ENCODE results near the gene C10orf90.

The C10orf90 gene

GRCh38 chr10:126497672-126498071 lies 172.8 kb downstream of the C10orf90 start:
- no peak for DNase-seq

GRCh38 chr10:126496771-126497545 lies 173.5 kb downstream of the C10orf90 start:
- no peak for DNase-seq

- no peak for DNase-seq
Measured at GRCh38 chr10:126491476-126491875, 179.0 kb downstream of the C10orf90 start.

DNA sequence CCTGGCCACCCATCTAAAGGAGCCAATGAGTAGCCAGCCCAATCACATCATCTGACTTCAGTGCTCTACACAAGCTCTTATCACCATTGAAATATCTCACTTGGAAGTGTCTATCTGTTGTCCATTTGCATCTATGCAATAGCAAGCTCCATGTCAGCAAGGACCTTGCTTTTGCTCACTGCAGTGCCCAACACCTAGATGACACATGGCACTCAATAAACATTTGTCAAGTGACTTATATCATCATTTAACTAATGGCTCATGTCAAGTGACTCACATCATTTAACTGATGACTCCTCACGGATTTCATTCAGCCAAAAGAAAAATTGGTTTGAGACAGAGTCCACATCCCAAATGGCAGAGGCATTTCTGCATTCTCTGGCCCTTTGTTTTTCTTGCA lies 189.3 kb downstream of the C10orf90 start:
- DNase-seq = no peak

GRCh38 chr10:126480648-126481047 lies 189.8 kb downstream of the C10orf90 start:
- DNase-seq = no peak

- no peak for DNase-seq
Measured at GRCh38 chr10:126479280-126479895, 191.1 kb downstream of the C10orf90 start.

- DNase-seq = no peak
Measured at GRCh38 chr10:126478546-126478945, 191.9 kb downstream of the C10orf90 start.

DNA sequence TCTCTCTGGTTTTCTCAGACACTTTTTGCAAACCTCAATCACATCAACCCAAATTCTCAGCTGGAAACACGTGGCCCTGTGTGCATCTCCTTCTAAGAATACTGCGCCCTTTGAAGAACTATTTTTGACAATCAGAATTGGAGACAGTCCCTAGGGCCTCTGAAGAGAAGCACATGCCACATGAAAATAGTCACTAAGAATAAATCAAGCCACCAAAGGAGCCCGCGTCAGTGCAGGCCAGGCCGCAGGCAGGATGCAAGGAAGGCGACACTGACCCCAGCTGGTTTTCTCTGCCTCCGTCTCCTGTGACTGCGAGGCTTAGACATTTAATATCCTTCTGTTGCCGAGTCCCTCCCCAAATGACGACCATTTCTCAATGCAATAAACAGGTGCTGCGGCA lies 194.2 kb downstream of the C10orf90 start:
- peak; percentile 68 for DNase-seq

GRCh38 chr10:126475074-126475691 lies 195.3 kb downstream of the C10orf90 start:
- DNase-seq = peak; percentile 31

DNA sequence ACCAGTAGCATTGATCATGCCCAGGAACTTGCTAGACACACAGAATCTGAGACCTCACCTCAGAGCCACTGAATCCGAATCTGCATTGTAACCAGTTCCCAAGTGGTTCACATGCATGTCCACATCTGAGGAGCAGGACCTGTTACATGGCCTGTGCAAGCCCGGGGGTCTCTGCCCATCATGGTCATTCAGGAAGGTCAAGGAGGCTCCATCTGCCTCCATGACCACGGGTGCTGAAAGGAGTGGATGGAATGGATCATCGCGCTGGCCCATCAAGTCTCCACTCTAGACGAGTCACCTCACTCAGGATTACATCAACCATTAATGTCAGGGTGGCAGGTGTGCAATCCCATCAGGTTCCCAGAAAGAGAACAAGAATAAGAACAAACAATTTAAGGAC lies 196.5 kb downstream of the C10orf90 start:
- no peak for DNase-seq

DNA sequence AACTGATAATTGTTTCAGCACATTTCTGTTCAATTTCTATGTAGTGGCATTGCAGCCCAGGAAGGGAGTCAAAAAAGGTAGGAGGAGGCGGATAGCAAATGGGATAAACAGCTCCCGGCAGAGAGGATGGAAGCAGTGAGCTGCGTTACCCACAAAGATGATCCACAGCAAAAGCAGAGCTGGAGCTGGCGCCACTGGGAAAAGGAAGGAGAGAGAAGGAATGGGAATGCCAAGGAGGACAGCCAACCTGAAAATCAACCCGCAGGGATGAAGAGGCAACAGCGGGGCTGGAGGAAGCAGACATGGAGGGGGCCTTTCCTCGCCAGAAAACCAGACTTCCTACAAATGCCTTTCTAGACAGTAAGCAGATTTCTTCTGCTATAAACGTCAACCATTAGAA lies 199.5 kb downstream of the C10orf90 start:
- DNase-seq = no peak

GRCh38 chr10:126469692-126470091 lies 200.8 kb downstream of the C10orf90 start:
- no peak for DNase-seq

DNA sequence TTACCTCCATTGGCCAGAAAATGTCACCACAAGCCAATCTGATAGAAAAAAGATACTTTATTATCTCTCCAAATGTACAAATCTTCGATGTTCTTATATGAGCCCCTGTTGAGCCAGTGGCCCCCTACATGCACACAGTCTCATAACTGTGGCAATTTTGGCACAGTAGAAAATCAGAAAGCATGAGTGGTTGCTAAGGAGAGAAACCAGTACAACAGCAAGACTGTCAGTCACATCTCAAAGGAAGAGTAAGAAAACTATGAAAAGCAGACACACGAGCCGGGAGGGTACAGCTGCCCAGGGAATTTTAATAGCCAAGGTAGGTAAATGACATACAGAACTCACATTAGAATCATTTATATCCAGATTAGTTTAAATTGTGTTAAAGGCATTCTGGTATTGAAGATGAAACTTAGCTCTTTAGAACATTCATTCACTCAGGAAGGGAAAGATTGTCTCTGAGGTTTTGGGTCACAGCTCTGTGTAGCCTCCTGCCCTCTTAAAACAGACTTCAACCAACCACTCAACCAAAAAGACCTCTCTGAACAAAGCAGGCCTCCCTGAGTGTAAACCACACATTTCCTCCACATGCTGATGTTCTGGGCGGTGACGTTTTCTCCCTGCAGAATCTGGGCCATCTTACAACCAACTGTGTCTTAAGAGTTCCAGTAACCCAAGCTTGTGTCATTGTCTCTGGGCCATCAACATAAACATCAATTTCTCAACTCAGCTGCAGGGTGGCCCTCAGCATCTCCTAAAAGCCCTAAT lies 201.4 kb downstream of the C10orf90 start:
- DNase-seq = peak; percentile 68

- DNase-seq = no peak
Measured at GRCh38 chr10:126468467-126468866, 202.0 kb downstream of the C10orf90 start.

DNA sequence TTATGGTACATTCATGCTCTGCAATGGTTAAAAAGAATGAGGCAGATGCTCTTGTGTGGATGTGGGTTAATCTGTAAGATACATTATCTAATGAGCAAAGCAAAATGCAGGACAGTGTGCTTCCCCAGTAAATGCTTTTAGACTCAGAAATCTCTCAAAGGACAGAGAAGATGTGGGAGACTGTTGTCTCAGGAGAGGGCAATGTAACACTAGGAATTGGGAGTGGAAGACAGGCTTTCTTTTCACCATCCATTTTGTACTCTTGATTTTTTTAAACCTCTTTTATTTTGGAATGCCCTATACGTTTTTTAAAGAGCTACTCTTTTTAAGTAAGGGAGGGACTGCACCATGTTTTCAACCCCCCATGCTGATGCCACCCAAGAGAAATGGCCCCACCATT lies 204.7 kb downstream of the C10orf90 start:
- DNase-seq = no peak

GRCh38 chr10:126463286-126463685 lies 207.2 kb downstream of the C10orf90 start:
- DNase-seq = no peak

- no peak for DNase-seq
Measured at GRCh38 chr10:126461289-126461940, 209.1 kb downstream of the C10orf90 start.

GRCh38 chr10:126459878-126460481 lies 210.5 kb downstream of the C10orf90 start:
- DNase-seq = peak; percentile 96

GRCh38 chr10:126459032-126459831 lies 211.3 kb downstream of the C10orf90 start:
- peak; percentile 81 for DNase-seq

DNA sequence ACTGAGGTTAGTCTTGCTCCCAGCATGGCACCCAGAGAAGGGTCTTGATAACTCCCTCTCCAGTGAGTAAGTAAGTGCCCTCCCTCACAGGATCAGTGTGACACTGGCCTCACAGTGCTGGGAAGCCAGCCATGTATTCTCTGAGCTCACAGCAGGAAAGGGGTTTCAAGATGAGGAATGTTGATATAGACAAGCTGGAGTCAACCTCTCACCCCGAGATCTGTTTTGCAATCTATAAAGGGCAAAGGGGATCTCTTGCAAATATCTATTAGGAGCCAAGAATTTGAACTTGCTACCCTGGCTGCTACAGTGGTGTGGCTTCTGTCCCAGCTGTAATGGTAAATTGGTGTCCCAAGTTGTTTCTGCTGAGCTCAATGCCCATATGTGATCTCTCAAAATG lies 212.0 kb downstream of the C10orf90 start:
- peak; percentile 72 for DNase-seq

DNA sequence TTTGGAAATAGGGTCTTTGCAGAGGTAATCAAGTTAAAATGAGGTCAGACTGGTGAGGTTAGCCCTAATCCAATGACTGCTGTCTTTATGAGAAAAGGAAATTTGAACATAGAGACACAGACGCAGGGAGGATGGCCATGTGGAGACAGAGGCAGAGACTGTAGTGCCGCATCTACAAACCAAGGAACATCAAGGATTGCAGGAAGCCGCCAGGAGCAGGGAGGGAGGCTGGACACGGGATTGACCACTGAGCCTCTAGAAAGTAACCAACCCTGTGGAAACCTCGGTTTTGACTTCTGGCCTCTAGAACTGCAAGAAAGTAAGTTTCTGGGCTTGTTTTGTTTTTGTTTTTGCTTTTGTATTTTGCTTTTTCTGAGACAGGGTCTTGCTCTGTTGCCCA lies 213.9 kb downstream of the C10orf90 start:
- DNase-seq = no peak

All from fibroblast of skin of right quadriceps (primary cell).